ENCODE results near the gene BTBD9. TPM values are rescaled to one million over a fixed set of nuclear protein-coding genes. Genes with fewer than 3 reads are reported as not detected.

BTBD9 gene
- total RNA-seq, 2 donors from 2014 or later, result 14.2 to 18.2 TPM

- TF ChIP-seq CTCF (IDR thresholded peaks at IDR 0.05), result no peak
- Histone ChIP-seq H3K9me3 (no peaks in the 10 kb centered on the region), H3K4me1 (no peaks in the 10 kb centered on the region), H3K27ac (no peak overlapping the region), H3K36me3 (no peaks in the 10 kb centered on the region), H3K4me3 (no peak overlapping the region), H3K27me3 (no peaks in the 10 kb centered on the region)
- no peak for DNase-seq (ENCODE audit: low spot score)
Observed at GRCh38 chr6:38483526-38483925, 156.2 kb downstream of the BTBD9 start.

DNA sequence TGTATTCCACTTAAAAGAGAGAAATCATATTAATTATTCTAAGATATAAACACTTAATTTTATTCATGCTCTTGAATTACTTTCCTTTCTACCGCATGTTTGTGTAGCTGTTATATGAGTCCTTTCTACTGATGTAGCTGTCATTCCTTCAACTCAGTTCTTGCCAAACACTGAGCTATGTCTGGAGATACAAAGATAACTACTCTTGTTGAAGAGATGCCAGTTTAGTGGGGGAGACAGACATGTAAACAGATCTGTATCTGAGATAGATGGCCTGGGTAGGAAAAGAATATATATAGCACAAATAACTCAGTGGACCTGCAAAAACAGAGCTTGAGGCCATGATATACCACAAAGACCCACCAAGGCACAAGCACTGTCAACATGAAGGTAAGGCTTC lies 157.3 kb downstream of the BTBD9 start:
- Histone ChIP-seq H3K4me1 (no peaks in the 10 kb centered on the region), H3K36me3 (no peaks in the 10 kb centered on the region), H3K27ac (no peak overlapping the region), H3K9me3 (no peaks in the 10 kb centered on the region), H3K27me3 (no peaks in the 10 kb centered on the region), H3K4me3 (no peak overlapping the region)
- DNase-seq (ENCODE audit: low spot score), result no peak
- no peak for TF ChIP-seq CTCF (IDR thresholded peaks at IDR 0.05)

- no peaks in the 10 kb centered on the region for H3K27me3 ChIP-seq
- DNase-seq (ENCODE audit: low spot score), result no peak
- no peak overlapping the region for H3K27ac ChIP-seq
- H3K4me3 ChIP-seq, result no peak overlapping the region
- no peak for TF ChIP-seq CTCF (IDR thresholded peaks at IDR 0.05)
- no peaks in the 10 kb centered on the region for H3K9me3 ChIP-seq
- H3K4me1 ChIP-seq, result no peaks in the 10 kb centered on the region
- no peaks in the 10 kb centered on the region for H3K36me3 ChIP-seq
Observed at GRCh38 chr6:38481851-38482250, 157.9 kb downstream of the BTBD9 start.

- no peaks in the 10 kb centered on the region for H3K4me1 ChIP-seq
- no peak overlapping the region for H3K4me3 ChIP-seq
- no peaks in the 10 kb centered on the region for H3K9me3 ChIP-seq
- no peak for TF ChIP-seq CTCF (IDR thresholded peaks at IDR 0.05)
- DNase-seq (ENCODE audit: low spot score), result no peak
- no peaks in the 10 kb centered on the region for H3K27me3 ChIP-seq
- H3K36me3 ChIP-seq, result no peaks in the 10 kb centered on the region
- H3K27ac ChIP-seq, result no peak overlapping the region
Observed at GRCh38 chr6:38481211-38481836, 158.4 kb downstream of the BTBD9 start.

GRCh38 chr6:38480036-38480435 lies 159.7 kb downstream of the BTBD9 start:
- no peaks in the 10 kb centered on the region for H3K4me1 ChIP-seq
- DNase-seq (ENCODE audit: low spot score), result no peak
- TF ChIP-seq CTCF (IDR thresholded peaks at IDR 0.05), result no peak

GRCh38 chr6:38479331-38479730 lies 160.4 kb downstream of the BTBD9 start:
- Histone ChIP-seq H3K9me3 (no peaks in the 10 kb centered on the region), H3K4me1 (no peaks in the 10 kb centered on the region), H3K4me3 (no peak overlapping the region), H3K27ac (no peak overlapping the region), H3K36me3 (no peaks in the 10 kb centered on the region), H3K27me3 (no peaks in the 10 kb centered on the region)
- no peak for DNase-seq (ENCODE audit: low spot score)
- TF ChIP-seq CTCF (IDR thresholded peaks at IDR 0.05), result no peak

More at GRCh38 chr6:38480036-38480435, 159.7 kb downstream of the BTBD9 start:
- Histone ChIP-seq H3K27me3 (no peaks in the 10 kb centered on the region), H3K9me3 (no peaks in the 10 kb centered on the region), H3K4me3 (no peak overlapping the region), H3K27ac (no peak overlapping the region), H3K36me3 (no peaks in the 10 kb centered on the region)

Measured in right atrium auricular region (tissue), 2 donors.